ENCODE data around the gene ANKRD34A.
A peak's percentile ranks its signal among the peaks of the same experiment; 100 is the strongest.

Gene ANKRD34A

GRCh38 chr1:145964328-145965118, at the start of gene ANKRD34A, which contains the start of gene POLR3GL:
Gene ANKRD34A, minus strand, starts transcription at chr1:145964575. Its CDS starts 2,816 bp downstream, at chr1:145961759.
Gene POLR3GL, plus strand, starts transcription at chr1:145964690. Its CDS starts 10,176 bp downstream, at chr1:145974866.
- peak; percentile 94 for DNase-seq (ENCODE audit: low read depth, low spot score)

GRCh38 chr1:146013559-146013922, 49.2 kb upstream of the ANKRD34A start:
- DNase-seq (ENCODE audit: low read depth, low spot score): no peak

- DNase-seq (ENCODE audit: low read depth, low spot score): no peak
Observed at GRCh38 chr1:146012703-146013558, 48.6 kb upstream of the ANKRD34A start.

- DNase-seq (ENCODE audit: low read depth, low spot score): no peak
Observed at GRCh38 chr1:146010126-146010738, 45.9 kb upstream of the ANKRD34A start.

- no peak for DNase-seq (ENCODE audit: low read depth, low spot score)
Observed at GRCh38 chr1:146007489-146008133, 43.2 kb upstream of the ANKRD34A start.

- no peak for DNase-seq (ENCODE audit: low read depth, low spot score)
Observed at GRCh38 chr1:146001709-146002108, 37.3 kb upstream of the ANKRD34A start.

GRCh38 chr1:145999321-146000024, 35.1 kb upstream of the ANKRD34A start:
- DNase-seq (ENCODE audit: low read depth, low spot score): no peak

GRCh38 chr1:145997718-145998023, 33.3 kb upstream of the ANKRD34A start:
- no peak for DNase-seq (ENCODE audit: low read depth, low spot score)

- no peak for DNase-seq (ENCODE audit: low read depth, low spot score)
Observed at GRCh38 chr1:145997016-145997717, 32.8 kb upstream of the ANKRD34A start.

- DNase-seq (ENCODE audit: low read depth, low spot score): peak; percentile 96
Observed at GRCh38 chr1:145996433-145997015, 32.1 kb upstream of the ANKRD34A start, which contains the start of gene TXNIP. Gene TXNIP, minus strand, starts transcription at chr1:145996579. Its CDS starts 313 bp downstream, at chr1:145996266.

GRCh38 chr1:145995964-145996432, 31.6 kb upstream of the ANKRD34A start:
- DNase-seq (ENCODE audit: low read depth, low spot score): no peak

GRCh38 chr1:145995148-145995881, 30.9 kb upstream of the ANKRD34A start:
- no peak for DNase-seq (ENCODE audit: low read depth, low spot score)

- no peak for DNase-seq (ENCODE audit: low read depth, low spot score)
Observed at GRCh38 chr1:145994391-145995120, 30.2 kb upstream of the ANKRD34A start.

GRCh38 chr1:145993618-145994390, 29.4 kb upstream of the ANKRD34A start:
- no peak for DNase-seq (ENCODE audit: low read depth, low spot score)

- DNase-seq (ENCODE audit: low read depth, low spot score): no peak
Observed at GRCh38 chr1:145992958-145993617, 28.7 kb upstream of the ANKRD34A start.

- DNase-seq (ENCODE audit: low read depth, low spot score): no peak
Observed at GRCh38 chr1:145992502-145992936, 28.1 kb upstream of the ANKRD34A start.

All from smooth muscle cell of the brain vasculature (primary cell).